ENCODE measurements around the gene CKM. TPM values are rescaled to one million over a fixed set of nuclear protein-coding genes. Genes with fewer than 3 reads are reported as not detected.

Gene CKM
- total and polyA plus RNA-seq, 2 of the 4 experiments (the other 2 are of a cell fraction) = not detected

GRCh38 chr19:45358213-45358792 is 35.6 kb upstream of the CKM start:
- no peak overlapping the region for H4K8ac ChIP-seq (ENCODE audit: low read depth in 2 of 2, low read length in 2 of 2)
- H4K91ac ChIP-seq (ENCODE audit: insufficient read depth, low read depth, low read length) = no peak overlapping the region
- dilution Hi-C loops (cut with HindIII; ENCODE audit: low sequenced_read_pairs, unreplicated experiment) = no loop called here
- 100% methylated on average over 6 of the region's 12 CpGs; no CpG with 5 or more reads in 1 of the 2 experiments for WGBS, 2 experiments (ENCODE audit: extremely low coverage in 2 of 2, insufficient read length in 1 of 2)
- H2BK15ac ChIP-seq (ENCODE audit: low read depth, low read length) = no peak overlapping the region
- no peak overlapping the region for H2AK5ac ChIP-seq (ENCODE audit: low read depth, low read length)
- H3K56ac ChIP-seq (ENCODE audit: extremely low read depth, insufficient read depth, low read length) = no peak overlapping the region
- H4K5ac ChIP-seq (ENCODE audit: low read depth, low read length) = no peak overlapping the region
- ChIA-PET CTCF (no interaction called here), POLR2A (ENCODE audit: unreplicated experiment) (no interaction called here)
- H3K4me2 ChIP-seq (ENCODE audit: low read depth, low read length) = no peak overlapping the region
- H3K23ac ChIP-seq (ENCODE audit: low read depth, low read length) = no peak overlapping the region
- H3K27ac ChIP-seq (ENCODE audit: insufficient read depth, low read length) = no peak overlapping the region
- intact Hi-C loops (cut with micrococcal nuclease) = no loop called here
- no peak overlapping the region for H3K18ac ChIP-seq (ENCODE audit: low read depth, low read length)
- H3K4me1 ChIP-seq (ENCODE audit: control insufficient read depth, insufficient read depth, low read length) = no peaks in the 10 kb centered on the region
- no peaks in the 10 kb centered on the region for H3K9me3 ChIP-seq (ENCODE audit: control insufficient read depth, insufficient read depth, low read length)
- no peak for TF ChIP-seq MXI1 (IDR thresholded peaks at IDR 0.05; ENCODE audit: borderline replicate concordance, low read depth, low read length)
- H2BK120ac ChIP-seq (ENCODE audit: low read depth, low read length) = no peak overlapping the region
- H2AK9ac ChIP-seq (replicated peaks; ENCODE audit: low read depth, low read length, poor library complexity) = no peak overlapping the region
- no peaks in the 10 kb centered on the region for H3K9me1 ChIP-seq (ENCODE audit: insufficient read depth, low read length)
- peaks cover 3 to 11% of the 10 kb centered on the region in 2 experiments; a peak in 2 of 4 replicates for H3K79me1 ChIP-seq (ENCODE audit: low read depth in 1 of 2, low read length in 2 of 2)
- H3K27me3 ChIP-seq (ENCODE audit: control insufficient read depth, insufficient read depth, low read length) = no peaks in the 10 kb centered on the region
- no peak overlapping the region for H3K4me3 ChIP-seq (ENCODE audit: insufficient read depth, low read depth, low read length)
- H3K4ac ChIP-seq (ENCODE audit: low read depth, low read length) = no peak overlapping the region
- H4K20me1 ChIP-seq (ENCODE audit: insufficient read depth, low read length) = peaks cover 5% of the 10 kb centered on the region; the same call in 1 of the 2 replicates
- H3K36me3 ChIP-seq (ENCODE audit: control insufficient read depth, insufficient read depth, low read length) = peaks cover 51% of the 10 kb centered on the region
- no peak overlapping the region for H3K9ac ChIP-seq (ENCODE audit: low read depth, low read length)
- BruUV-seq (replicated peaks) = no TSS peak
- DNase-seq (no peak), ATAC-seq (ENCODE audit: low read depth) (no peak)
- no peak overlapping the region for H2BK5ac ChIP-seq (ENCODE audit: low read depth, low read length, poor library complexity, severe bottlenecking)
- H2BK20ac ChIP-seq (ENCODE audit: low read depth, low read length) = no peak overlapping the region
- H3K14ac ChIP-seq (replicated peaks; ENCODE audit: low read depth, low read length) = no peak overlapping the region
- H2AFZ ChIP-seq (replicated peaks; ENCODE audit: low read length, poor library complexity) = no peak overlapping the region
- in situ Hi-C loops (cut with MboI; ENCODE audit: low sequenced_read_pairs) = no loop called here

Data from IMR-90 (cell line).